Bronchial epithelial cell (primary cell): Measurements from ENCODE around the gene EIF3K. TPM values are rescaled to one million over a fixed set of nuclear protein-coding genes. Genes with fewer than 3 reads are reported as not detected.

Experiments
- DNase-seq: peaks from one replicate; pipeline ENCODE4 v3.0.0-alpha.2; 2010; ENCODE audit warnings: low read depth
- FAIRE-seq: peaks from 2 replicates; lab custom pipeline; 2011; peaks lifted over from hg19 to GRCh38; lab: Jason Lieb, UNC
- H3K27me3 ChIP-seq: 2 replicates; pipeline ENCODE4 v1.5.1; 2011; ENCODE audit warnings: low read length; ENCODE audit not compliant: control insufficient read depth, insufficient read depth
- H3K36me3 ChIP-seq: 2 replicates; pipeline ENCODE4 v1.5.1; 2011; ENCODE audit warnings: low read length; ENCODE audit not compliant: control insufficient read depth, insufficient read depth
- H3K4me3 ChIP-seq: 2 replicates; pipeline ENCODE4 v1.5.1; 2011; ENCODE audit warnings: mild to moderate bottlenecking, low read depth, low read length, control low read depth
- total RNA-seq: library from RNA; depleted of rRNA; stranded (reverse); fragments of >200 nt; gene quantifications from 2 replicates; pipeline ENCODE4 v1.2.1, GENCODE V29; 2014
- TF ChIP-seq, protein P1 (sequence below): IDR thresholded peaks from 2 replicates; pipeline ENCODE4 v1.5.1; 2011; ENCODE audit warnings: mild to moderate bottlenecking, moderate library complexity, low read length, control low read depth, inconsistent platforms; ENCODE audit not compliant: insufficient read depth, severe bottlenecking

Gene EIF3K
- total RNA-seq, 1 donor from 2014 or later, result 374 TPM

DNA sequence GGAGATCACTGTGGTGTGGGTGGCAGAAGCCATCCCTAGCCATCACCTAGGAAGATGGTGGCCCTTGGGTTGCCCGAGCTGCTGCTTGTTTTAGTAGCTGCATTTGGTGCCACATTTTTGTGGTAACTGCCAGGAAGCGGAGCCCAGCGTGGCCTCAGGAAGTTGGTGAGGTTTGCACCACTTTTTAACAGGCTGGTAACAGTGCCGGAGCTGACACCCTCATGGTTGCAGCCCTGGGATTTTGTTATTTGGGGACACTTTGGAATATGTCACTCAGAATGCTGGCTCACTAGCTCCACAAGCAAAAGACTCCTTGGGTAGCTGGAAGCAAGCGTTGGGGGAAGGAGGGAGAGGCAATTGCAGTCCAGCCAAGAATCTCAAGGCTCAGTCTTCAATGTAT, 50.6 kb downstream of the EIF3K start:
- FAIRE-seq (no peak), DNase-seq (no peak)
- no peaks in the 10 kb centered on the region for H3K27me3 ChIP-seq
- TF ChIP-seq, protein P1, sequence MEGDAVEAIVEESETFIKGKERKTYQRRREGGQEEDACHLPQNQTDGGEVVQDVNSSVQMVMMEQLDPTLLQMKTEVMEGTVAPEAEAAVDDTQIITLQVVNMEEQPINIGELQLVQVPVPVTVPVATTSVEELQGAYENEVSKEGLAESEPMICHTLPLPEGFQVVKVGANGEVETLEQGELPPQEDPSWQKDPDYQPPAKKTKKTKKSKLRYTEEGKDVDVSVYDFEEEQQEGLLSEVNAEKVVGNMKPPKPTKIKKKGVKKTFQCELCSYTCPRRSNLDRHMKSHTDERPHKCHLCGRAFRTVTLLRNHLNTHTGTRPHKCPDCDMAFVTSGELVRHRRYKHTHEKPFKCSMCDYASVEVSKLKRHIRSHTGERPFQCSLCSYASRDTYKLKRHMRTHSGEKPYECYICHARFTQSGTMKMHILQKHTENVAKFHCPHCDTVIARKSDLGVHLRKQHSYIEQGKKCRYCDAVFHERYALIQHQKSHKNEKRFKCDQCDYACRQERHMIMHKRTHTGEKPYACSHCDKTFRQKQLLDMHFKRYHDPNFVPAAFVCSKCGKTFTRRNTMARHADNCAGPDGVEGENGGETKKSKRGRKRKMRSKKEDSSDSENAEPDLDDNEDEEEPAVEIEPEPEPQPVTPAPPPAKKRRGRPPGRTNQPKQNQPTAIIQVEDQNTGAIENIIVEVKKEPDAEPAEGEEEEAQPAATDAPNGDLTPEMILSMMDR, result no peak
- no peak overlapping the region for H3K4me3 ChIP-seq
- H3K36me3 ChIP-seq, result peaks cover 14% of the 10 kb centered on the region

DNA sequence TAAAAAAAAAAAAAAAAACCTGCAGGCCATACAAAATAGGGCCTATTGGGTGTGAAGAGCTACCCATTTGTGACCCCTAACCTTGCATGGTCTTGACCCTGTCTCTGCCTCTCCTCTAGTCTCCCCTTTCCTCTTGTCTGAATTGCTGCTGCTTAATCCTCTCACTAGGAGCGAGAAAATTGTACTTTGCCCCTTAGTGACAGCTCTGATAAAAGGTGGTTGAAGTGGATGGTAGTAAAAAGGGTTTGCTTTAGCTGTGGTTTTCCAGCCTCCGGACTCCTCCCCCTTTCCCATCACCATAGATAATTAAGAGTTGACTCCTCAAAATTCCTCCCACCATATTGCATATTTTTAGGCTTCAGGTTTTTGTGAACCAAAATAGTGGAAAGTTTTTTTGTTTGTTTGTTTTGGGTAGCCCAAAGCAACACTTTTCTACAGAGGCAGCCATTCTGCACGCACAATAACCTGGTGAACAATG, 52.0 kb downstream of the EIF3K start:
- DNase-seq, result no peak
- TF ChIP-seq, protein P1, result no peak
- Histone ChIP-seq H3K4me3 (no peak overlapping the region), H3K36me3 (peaks cover 12% of the 10 kb centered on the region), H3K27me3 (no peaks in the 10 kb centered on the region)
- FAIRE-seq, result no peak

DNA sequence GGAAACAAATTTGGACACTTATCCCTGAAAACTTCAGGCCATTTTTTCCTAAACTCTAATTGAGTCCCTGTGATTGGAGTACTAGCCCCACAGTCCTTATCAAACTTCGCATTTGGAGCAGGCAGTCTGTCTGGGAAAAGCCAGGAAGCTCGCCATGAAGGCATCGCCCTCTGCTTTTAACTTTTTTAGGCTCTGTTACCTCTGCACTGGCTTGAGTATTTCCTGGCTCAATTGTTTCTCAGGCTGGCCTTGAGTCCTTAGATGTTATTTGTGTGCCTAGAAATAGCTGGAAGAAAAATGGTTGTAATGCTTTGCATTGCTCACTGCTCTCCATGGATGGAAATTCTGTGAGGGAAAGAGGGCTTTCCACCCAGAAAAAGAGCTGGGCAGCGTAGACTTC, 52.7 kb downstream of the EIF3K start:
- no peak for FAIRE-seq
- H3K27me3 ChIP-seq, result no peaks in the 10 kb centered on the region

DNA sequence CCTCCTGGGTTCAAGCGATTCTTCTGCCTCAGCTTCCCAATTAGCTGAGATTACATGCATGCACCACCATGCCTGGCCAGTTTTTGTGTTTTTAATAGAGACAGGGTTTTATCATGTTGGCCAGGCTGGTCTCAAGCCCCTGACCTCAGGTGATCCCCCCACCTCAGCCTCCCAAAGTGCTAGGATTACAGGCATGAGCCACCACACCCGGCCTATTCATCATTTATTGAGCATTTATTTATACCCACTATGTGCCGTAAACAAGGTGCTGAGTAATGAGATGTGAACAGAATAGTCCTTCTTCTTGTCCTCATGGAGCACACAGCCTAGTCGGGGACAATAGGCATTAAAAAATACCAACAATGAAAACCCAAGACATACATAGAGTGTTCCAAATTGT, 54.0 kb downstream of the EIF3K start:
- FAIRE-seq (no peak), DNase-seq (no peak)
- no peaks in the 10 kb centered on the region for H3K27me3 ChIP-seq
- H3K4me3 ChIP-seq, result no peak overlapping the region
- TF ChIP-seq, protein P1, result no peak
- H3K36me3 ChIP-seq, result peaks cover 23% of the 10 kb centered on the region

More for the DNA sequence above, 52.7 kb downstream of the EIF3K start:
- peaks cover 14% of the 10 kb centered on the region for H3K36me3 ChIP-seq
- DNase-seq, result no peak
- H3K4me3 ChIP-seq, result no peak overlapping the region
- TF ChIP-seq, protein P1, result no peak

DNA sequence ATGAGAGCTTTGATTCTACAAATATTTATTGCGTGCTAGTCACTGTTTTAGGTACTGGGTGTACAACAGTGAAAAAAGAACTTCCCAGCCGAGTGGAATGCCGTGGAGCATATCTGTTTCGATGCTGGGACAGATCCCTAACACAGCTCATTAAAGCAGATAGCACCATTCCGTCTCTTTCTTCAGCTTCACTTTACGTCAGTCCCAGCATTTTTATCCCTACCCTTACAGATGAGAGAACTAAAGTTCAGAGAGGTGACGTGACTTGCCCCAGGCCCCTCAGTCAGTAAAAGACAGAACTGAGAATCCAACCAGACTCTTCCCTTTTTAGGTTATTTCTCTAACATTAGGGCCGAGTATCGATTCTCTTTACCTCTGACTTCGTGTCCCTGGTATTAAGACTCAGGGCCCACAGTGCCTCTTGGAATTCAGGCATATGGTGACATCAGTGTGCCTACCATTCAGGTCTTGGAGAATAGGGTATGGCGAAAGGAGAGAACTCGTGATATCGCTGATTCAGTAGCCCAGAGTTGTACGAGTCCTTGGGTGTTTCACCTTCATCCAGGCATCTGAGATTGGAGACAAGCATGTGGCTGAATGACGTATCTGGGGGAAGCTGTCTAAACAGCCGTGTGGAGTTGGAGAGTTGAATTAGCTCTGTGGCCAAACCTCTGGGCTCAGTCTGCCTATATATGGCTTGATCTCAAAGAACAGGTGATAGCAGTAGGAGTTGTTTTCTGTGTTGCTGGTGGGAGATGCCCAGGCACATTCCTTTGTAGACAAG, 55.6 kb downstream of the EIF3K start:
- TF ChIP-seq, protein P1, result no peak
- H3K4me3 ChIP-seq, result no peak overlapping the region
- DNase-seq (peak; percentile 100), FAIRE-seq (peak; percentile 68)
- H3K27me3 ChIP-seq, result no peaks in the 10 kb centered on the region
- H3K36me3 ChIP-seq, result peaks cover 23% of the 10 kb centered on the region
